OCI-LY1 (cell line): Measurements from ENCODE around the gene DUSP3.

Experiments
- EZH2 ChIP-seq: fragments of 200-600 bp; sonication (generic), shearing (Covaris generic); IDR thresholded peaks from 2 replicates; pipeline ENCODE4 v1.8.0; 2017; ENCODE audit warnings: borderline replicate concordance, mixed run types, mild to moderate bottlenecking, antibody characterized with exemption, low read length, moderate library complexity, mixed read lengths
- TF ChIP-seq, protein P1 (sequence below): fragments of 200-600 bp; sonication (generic), shearing (Covaris generic); IDR thresholded peaks from 2 replicates; pipeline ENCODE4 v1.5.1; 2017; ENCODE audit warnings: mild to moderate bottlenecking, antibody characterized with exemption, low read length, moderate library complexity, mixed read lengths

DNA sequence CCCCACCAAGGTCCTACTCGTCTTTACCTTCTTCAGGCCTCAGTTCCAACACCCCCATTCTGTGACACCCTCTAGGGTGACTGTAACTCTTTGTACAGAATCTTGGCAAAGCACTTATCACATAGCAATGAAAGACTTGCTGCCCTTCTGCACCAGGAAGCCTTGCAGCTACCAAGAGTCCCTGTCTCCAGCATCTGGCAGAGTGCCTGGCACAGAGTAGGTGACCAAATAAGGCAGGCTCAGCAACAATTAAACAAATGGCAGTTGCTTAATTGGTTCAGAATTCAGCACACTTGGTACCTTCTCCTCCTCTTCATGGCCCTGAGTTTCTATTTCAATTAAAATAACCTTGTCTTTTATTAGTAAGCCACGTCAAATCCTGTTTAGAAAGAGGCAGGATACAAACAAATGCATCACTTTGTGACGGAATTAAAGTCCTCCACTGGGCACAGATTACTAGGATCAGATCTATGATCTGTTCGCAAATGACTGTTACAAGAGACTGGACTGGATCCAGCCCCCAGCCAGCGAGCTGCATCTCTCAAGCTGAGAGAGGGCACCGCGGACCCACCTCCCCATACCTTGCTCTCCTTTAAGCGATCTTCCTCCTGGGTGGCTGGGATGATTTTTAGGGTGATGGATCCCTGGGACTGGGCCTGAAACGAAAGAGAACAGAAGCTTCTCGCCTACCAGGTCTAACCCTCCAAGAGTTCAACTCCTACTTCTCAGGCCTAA, 44.7 kb upstream of the DUSP3 start:
- TF ChIP-seq, protein P1, sequence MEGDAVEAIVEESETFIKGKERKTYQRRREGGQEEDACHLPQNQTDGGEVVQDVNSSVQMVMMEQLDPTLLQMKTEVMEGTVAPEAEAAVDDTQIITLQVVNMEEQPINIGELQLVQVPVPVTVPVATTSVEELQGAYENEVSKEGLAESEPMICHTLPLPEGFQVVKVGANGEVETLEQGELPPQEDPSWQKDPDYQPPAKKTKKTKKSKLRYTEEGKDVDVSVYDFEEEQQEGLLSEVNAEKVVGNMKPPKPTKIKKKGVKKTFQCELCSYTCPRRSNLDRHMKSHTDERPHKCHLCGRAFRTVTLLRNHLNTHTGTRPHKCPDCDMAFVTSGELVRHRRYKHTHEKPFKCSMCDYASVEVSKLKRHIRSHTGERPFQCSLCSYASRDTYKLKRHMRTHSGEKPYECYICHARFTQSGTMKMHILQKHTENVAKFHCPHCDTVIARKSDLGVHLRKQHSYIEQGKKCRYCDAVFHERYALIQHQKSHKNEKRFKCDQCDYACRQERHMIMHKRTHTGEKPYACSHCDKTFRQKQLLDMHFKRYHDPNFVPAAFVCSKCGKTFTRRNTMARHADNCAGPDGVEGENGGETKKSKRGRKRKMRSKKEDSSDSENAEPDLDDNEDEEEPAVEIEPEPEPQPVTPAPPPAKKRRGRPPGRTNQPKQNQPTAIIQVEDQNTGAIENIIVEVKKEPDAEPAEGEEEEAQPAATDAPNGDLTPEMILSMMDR = no peak
- TF ChIP-seq EZH2 = no peak
